NOMO-1 (cell line): Measurements from ENCODE around the gene ENOPH1.
"Not testable (repeated sequence)": the region's sequence is repeated elsewhere in the genome, so short reads cannot be mapped to it uniquely, and the experiment has no call there.

Source experiments
- DNase-seq, 2 experiments: peaks; one replicate each; lab custom pipeline; 2025; ENCODE audit not compliant: unreplicated experiment in 2 of 2; lab: John Stamatoyannopoulos, UW

The ENOPH1 gene

GRCh38 chr4:82430193-82430963 lies at the start of gene ENOPH1, which contains the start of gene HNRNPDL:
Gene ENOPH1, plus strand, starts transcription at chr4:82430590. Its CDS starts 240 bp downstream, at chr4:82430830.
Gene HNRNPDL, minus strand, starts transcription at chr4:82430462. Its CDS starts 772 bp downstream, at chr4:82429690.
- peak; percentile 91 to 97 for DNase-seq

- DNase-seq: no peak
These were observed 49.6 kb upstream of the ENOPH1 start for GRCh38 chr4:82380831-82381230.

- DNase-seq: no peak
These were observed 49.2 kb upstream of the ENOPH1 start for GRCh38 chr4:82381235-82381634.

- no peak for DNase-seq
These were observed 48.6 kb upstream of the ENOPH1 start for GRCh38 chr4:82381661-82382296.

- DNase-seq: no peak
These were observed 47.6 kb upstream of the ENOPH1 start for GRCh38 chr4:82382751-82383150.

- not testable (repeated sequence) for DNase-seq
These were observed 44.1 kb upstream of the ENOPH1 start for GRCh38 chr4:82386312-82386711.

- no peak for DNase-seq
These were observed 42.0 kb upstream of the ENOPH1 start for GRCh38 chr4:82388405-82388804.

GRCh38 chr4:82390061-82390460 lies 40.3 kb upstream of the ENOPH1 start:
- DNase-seq: not testable (repeated sequence)

- DNase-seq: no peak
These were observed 35.5 kb upstream of the ENOPH1 start for GRCh38 chr4:82394896-82395295.

- no peak for DNase-seq
These were observed 32.9 kb upstream of the ENOPH1 start for GRCh38 chr4:82397527-82397926.

GRCh38 chr4:82398263-82398662 lies 32.1 kb upstream of the ENOPH1 start:
- DNase-seq: no peak

- DNase-seq: no peak
These were observed 28.8 kb upstream of the ENOPH1 start for GRCh38 chr4:82401600-82401999.

- DNase-seq: no peak
These were observed 28.1 kb upstream of the ENOPH1 start for GRCh38 chr4:82402196-82402775.

GRCh38 chr4:82403725-82404124 lies 26.7 kb upstream of the ENOPH1 start:
- DNase-seq: no peak

- DNase-seq: not testable (repeated sequence)
These were observed 15.3 kb upstream of the ENOPH1 start for GRCh38 chr4:82415061-82415460.

GRCh38 chr4:82415922-82416365 lies 14.4 kb upstream of the ENOPH1 start:
- no peak for DNase-seq

GRCh38 chr4:82419451-82419850 lies 10.9 kb upstream of the ENOPH1 start:
- DNase-seq: peak in 1 of 2 experiments; percentile 15

GRCh38 chr4:82421796-82422560 lies 8.4 kb upstream of the ENOPH1 start:
- no peak for DNase-seq

- no peak for DNase-seq
These were observed 7.8 kb upstream of the ENOPH1 start for GRCh38 chr4:82422616-82423015.

GRCh38 chr4:82423245-82424054 lies 6.9 kb upstream of the ENOPH1 start:
- no peak for DNase-seq
